KMS-11 (cell line): ENCODE measurements around the gene COL20A1.

ENCODE experiments used
- H2AFZ ChIP-seq: fragments of 200-600 bp; sonication (generic); 2 replicates; pipeline ENCODE4 v1.6.1; 2016; ENCODE audit warnings: antibody characterized with exemption, mixed run types, low read depth
- H3K27ac ChIP-seq: fragments of 200-600 bp; sonication (generic); 2 replicates; pipeline ENCODE4 v1.6.1; 2016; ENCODE audit warnings: mild to moderate bottlenecking, mixed run types
- H3K27me3 ChIP-seq: fragments of 200-600 bp; sonication (generic); 2 replicates; pipeline ENCODE4 v1.6.1; 2017; ENCODE audit warnings: mild to moderate bottlenecking, low read depth, mixed run types, moderate library complexity; ENCODE audit not compliant: insufficient read depth
- H3K36me3 ChIP-seq: fragments of 200-600 bp; sonication (generic); 2 replicates; pipeline ENCODE4 v1.6.1; 2017; ENCODE audit warnings: mild to moderate bottlenecking, mixed run types; ENCODE audit not compliant: insufficient read depth
- H3K4me1 ChIP-seq: fragments of 200-600 bp; sonication (generic); 2 replicates; pipeline ENCODE4 v1.6.1; 2016; ENCODE audit warnings: mild to moderate bottlenecking, low read depth, mixed run types; ENCODE audit not compliant: poor library complexity, severe bottlenecking
- H3K4me2 ChIP-seq: fragments of 200-600 bp; sonication (generic); 2 replicates; pipeline ENCODE4 v1.7.0; 2016; ENCODE audit warnings: mild to moderate bottlenecking, mixed run types
- H3K4me3 ChIP-seq: fragments of 200-600 bp; sonication (generic); IDR thresholded peaks from 2 replicates; pipeline ENCODE4 v1.6.1; 2017; ENCODE audit warnings: low read depth, low read length, mixed read lengths; ENCODE audit not compliant: insufficient read depth
- H3K79me2 ChIP-seq: fragments of 200-600 bp; sonication (generic); 2 replicates; pipeline ENCODE4 v1.6.1; 2016; ENCODE audit warnings: low read depth, mixed run types; ENCODE audit not compliant: insufficient read depth
- H3K9ac ChIP-seq: fragments of 200-600 bp; sonication (generic); 2 replicates; pipeline ENCODE4 v1.6.1; 2016; ENCODE audit warnings: mild to moderate bottlenecking, mixed run types
- H4K20me1 ChIP-seq: fragments of 200-600 bp; sonication (generic); 2 replicates; pipeline ENCODE4 v1.6.1; 2016; ENCODE audit warnings: mild to moderate bottlenecking, mixed run types; ENCODE audit not compliant: insufficient read depth
- CTCF ChIP-seq: fragments of 200-600 bp; sonication (generic); conservative IDR thresholded peaks from 2 replicates; pipeline ENCODE4 v1.6.1; 2017; ENCODE audit warnings: low read depth, mild to moderate bottlenecking, antibody characterized with exemption, low read length, moderate library complexity, mixed read lengths

Gene COL20A1

GRCh38 chr20:63349516-63349895 lies 56.5 kb downstream of the COL20A1 start:
- no peaks in the 10 kb centered on the region for H3K36me3 ChIP-seq
- no peak overlapping the region for H3K4me3 ChIP-seq
- no peaks in the 10 kb centered on the region for H3K4me1 ChIP-seq
- no peak overlapping the region for H3K9ac ChIP-seq
- H3K79me2 ChIP-seq = no peaks in the 10 kb centered on the region
- H3K4me2 ChIP-seq = no peak overlapping the region
- no peaks in the 10 kb centered on the region for H4K20me1 ChIP-seq
- no peak overlapping the region for H3K27ac ChIP-seq
- H3K27me3 ChIP-seq = peaks cover 57% of the 10 kb centered on the region
- TF ChIP-seq CTCF = no peak
- H2AFZ ChIP-seq = no peak overlapping the region

- H3K36me3 ChIP-seq = no peaks in the 10 kb centered on the region
- no peak overlapping the region for H2AFZ ChIP-seq
- no peaks in the 10 kb centered on the region for H3K79me2 ChIP-seq
- no peak for TF ChIP-seq CTCF
- no peaks in the 10 kb centered on the region for H3K4me1 ChIP-seq
- H3K27ac ChIP-seq = no peak overlapping the region
- no peak overlapping the region for H3K9ac ChIP-seq
- H3K4me3 ChIP-seq = no peak overlapping the region
- H4K20me1 ChIP-seq = no peaks in the 10 kb centered on the region
- no peak overlapping the region for H3K4me2 ChIP-seq
- peaks cover 57% of the 10 kb centered on the region for H3K27me3 ChIP-seq
Observed at GRCh38 chr20:63350196-63350595, 57.2 kb downstream of the COL20A1 start.

- Histone ChIP-seq H3K4me1 (no peaks in the 10 kb centered on the region), H3K36me3 (no peaks in the 10 kb centered on the region), H2AFZ (no peak overlapping the region), H3K79me2 (no peaks in the 10 kb centered on the region), H3K4me3 (no peak overlapping the region), H4K20me1 (no peaks in the 10 kb centered on the region), H3K27me3 (peaks cover 54% of the 10 kb centered on the region), H3K9ac (no peak overlapping the region), H3K4me2 (no peak overlapping the region), H3K27ac (no peak overlapping the region)
- no peak for TF ChIP-seq CTCF
Observed at GRCh38 chr20:63350597-63351325, 57.8 kb downstream of the COL20A1 start.

GRCh38 chr20:63351326-63351700 lies 58.3 kb downstream of the COL20A1 start:
- H3K27me3 ChIP-seq = peaks cover 48% of the 10 kb centered on the region
- H3K4me1 ChIP-seq = no peaks in the 10 kb centered on the region
- H3K79me2 ChIP-seq = no peaks in the 10 kb centered on the region
- H3K4me2 ChIP-seq = no peak overlapping the region
- H3K27ac ChIP-seq = no peak overlapping the region
- H4K20me1 ChIP-seq = no peaks in the 10 kb centered on the region
- no peak overlapping the region for H3K9ac ChIP-seq
- TF ChIP-seq CTCF = no peak
- no peaks in the 10 kb centered on the region for H3K36me3 ChIP-seq
- H3K4me3 ChIP-seq = no peak overlapping the region
- no peak overlapping the region for H2AFZ ChIP-seq
